Inflammatory macrophage treated with lipopolysaccharide for 4 hours (primary cell): ENCODE data around the gene PLEKHG4.

Source experiments
- DNase-seq: peaks from one replicate; pipeline ENCODE4 v3.0.0-alpha.2; 2020

The PLEKHG4 gene, protein sequence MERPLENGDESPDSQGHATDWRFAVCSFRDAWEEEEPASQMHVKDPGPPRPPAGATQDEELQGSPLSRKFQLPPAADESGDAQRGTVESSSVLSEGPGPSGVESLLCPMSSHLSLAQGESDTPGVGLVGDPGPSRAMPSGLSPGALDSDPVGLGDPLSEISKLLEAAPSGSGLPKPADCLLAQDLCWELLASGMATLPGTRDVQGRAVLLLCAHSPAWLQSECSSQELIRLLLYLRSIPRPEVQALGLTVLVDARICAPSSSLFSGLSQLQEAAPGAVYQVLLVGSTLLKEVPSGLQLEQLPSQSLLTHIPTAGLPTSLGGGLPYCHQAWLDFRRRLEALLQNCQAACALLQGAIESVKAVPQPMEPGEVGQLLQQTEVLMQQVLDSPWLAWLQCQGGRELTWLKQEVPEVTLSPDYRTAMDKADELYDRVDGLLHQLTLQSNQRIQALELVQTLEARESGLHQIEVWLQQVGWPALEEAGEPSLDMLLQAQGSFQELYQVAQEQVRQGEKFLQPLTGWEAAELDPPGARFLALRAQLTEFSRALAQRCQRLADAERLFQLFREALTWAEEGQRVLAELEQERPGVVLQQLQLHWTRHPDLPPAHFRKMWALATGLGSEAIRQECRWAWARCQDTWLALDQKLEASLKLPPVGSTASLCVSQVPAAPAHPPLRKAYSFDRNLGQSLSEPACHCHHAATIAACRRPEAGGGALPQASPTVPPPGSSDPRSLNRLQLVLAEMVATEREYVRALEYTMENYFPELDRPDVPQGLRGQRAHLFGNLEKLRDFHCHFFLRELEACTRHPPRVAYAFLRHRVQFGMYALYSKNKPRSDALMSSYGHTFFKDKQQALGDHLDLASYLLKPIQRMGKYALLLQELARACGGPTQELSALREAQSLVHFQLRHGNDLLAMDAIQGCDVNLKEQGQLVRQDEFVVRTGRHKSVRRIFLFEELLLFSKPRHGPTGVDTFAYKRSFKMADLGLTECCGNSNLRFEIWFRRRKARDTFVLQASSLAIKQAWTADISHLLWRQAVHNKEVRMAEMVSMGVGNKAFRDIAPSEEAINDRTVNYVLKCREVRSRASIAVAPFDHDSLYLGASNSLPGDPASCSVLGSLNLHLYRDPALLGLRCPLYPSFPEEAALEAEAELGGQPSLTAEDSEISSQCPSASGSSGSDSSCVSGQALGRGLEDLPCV

DNA sequence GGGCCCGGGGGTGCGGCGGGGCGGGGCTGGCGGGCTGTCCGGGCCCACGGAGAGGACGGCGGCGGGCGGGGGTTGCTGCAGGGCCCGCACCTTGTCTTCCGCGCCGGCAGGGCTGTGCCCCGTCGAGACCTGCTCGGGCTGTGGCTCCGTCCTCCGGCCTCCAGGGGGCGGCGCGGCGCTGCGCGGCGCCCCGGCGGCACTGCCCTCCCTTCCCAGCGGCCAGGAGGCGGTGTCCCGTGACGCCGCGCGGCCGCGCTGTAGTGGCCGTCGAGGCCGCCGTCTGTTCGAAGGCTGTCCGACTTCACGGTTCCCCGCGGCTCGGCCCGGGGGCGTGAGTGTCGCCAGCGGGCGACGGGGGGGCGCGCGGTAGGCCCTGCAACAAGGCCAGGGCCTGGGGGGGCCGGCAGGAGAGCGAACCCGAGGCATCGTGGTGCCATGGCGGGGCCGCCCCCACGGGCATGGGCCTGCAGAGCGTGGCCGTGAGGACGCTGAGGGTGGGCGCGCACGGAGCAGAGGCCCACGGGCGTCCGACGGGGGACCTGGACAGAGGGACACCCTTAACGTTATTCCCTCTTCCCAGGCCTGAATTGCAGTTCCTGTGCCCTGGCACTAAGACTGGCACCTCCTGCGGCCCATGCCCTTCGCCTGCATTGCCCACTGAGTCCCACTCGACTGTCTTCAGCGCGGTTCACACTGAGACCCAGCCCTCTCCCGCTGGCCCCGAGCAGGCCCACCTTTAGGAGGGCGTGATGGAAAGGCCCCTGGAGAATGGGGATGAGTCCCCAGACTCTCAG is at the start of gene PLEKHG4:
Gene PLEKHG4, plus strand, starts transcription at position 237 of the 794 bp plus-strand sequence. Its CDS starts 513 bp downstream, at position 750.
- peak; percentile 73 for DNase-seq

DNA sequence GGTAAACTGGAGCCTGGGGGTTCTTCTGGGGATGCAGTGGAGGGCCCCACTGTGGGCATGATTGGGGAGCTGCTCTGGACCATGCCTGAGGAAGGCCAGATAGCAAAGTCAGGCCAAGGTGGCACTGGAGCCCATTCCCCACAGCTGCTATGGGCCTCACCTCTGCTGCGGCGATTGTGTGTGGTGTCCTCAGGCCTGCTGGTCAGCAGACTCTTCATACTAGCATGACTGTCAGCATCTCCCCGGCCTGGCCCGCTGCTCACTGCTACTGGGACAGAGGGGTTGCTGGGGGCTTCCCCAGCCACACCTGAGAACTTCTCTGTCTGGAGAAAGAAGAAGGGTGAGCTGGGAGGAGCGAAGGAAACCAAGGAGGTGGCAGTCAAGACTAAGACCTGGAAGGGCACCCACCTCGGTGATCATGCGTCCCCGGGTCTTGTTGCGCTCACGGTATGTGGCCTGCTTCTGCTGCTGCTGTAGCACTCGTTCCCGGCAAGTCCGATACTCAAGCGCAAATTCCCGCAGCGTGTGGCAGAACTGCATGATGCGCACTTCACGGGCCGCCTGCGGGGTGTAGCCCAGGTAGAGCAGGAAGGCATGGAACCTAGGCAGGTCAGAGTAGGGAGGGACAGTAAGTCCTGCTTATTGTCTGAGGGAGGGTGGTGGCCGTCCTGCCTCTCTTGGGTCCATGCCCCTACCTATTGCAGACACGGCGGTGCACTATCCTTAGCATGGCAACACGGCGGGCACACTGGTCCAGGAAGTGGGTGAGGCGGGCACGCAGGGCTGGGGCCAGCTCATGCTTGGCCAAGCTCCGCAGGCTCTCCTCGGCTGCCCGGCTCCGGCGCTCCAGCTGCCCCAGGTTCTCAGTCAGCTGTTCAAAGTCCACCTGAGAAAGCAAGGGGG is 49.2 kb upstream of the PLEKHG4 start:
- no peak for DNase-seq

DNA sequence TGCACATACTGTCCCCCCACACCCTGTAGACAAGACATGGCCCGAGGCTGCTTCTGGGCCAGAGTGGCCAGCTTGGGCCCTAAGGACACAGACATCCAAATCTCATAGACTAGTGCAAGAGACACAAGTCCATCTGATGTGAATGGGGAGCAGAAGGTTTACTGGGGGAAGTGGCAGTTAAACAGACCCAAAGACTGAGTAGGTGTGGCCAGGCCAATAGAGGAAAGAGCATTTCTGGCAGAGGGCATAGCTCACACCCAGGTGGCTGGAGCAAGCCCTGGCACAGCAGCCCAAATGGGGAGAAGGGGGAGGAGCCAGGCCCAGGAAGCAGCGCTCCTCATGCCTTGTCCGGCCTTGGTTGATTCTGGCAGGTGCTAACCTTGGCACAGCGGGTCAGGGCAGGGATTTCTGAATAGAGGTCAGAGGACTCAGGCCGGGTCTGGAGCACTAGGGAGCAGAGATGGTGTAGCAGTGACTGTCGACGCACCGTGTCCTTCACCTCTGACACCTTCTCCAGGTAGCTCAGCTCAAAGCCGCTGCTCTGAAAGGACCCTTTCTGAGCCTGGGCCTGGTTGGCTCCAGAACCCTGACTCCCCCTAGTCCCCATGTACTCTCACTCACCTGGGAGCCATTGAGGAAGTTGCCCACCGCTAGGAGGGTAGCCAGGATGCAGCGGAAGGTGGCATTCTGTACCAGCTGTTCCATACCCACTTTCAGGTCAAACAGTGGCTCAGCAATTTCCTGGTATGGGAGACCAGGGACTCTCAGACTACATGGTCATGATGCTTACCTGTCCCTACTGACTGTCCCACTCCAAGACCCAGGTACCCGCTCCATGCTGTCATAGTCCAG is 48.3 kb upstream of the PLEKHG4 start:
- DNase-seq = no peak

GRCh38 chr16:67233596-67233995 is 45.7 kb upstream of the PLEKHG4 start:
- DNase-seq = no peak

- no peak for DNase-seq
These were observed 45.1 kb upstream of the PLEKHG4 start for GRCh38 chr16:67234180-67234597.

- DNase-seq = peak; percentile 52
These were observed 43.3 kb upstream of the PLEKHG4 start for GRCh38 chr16:67235816-67236562.

DNA sequence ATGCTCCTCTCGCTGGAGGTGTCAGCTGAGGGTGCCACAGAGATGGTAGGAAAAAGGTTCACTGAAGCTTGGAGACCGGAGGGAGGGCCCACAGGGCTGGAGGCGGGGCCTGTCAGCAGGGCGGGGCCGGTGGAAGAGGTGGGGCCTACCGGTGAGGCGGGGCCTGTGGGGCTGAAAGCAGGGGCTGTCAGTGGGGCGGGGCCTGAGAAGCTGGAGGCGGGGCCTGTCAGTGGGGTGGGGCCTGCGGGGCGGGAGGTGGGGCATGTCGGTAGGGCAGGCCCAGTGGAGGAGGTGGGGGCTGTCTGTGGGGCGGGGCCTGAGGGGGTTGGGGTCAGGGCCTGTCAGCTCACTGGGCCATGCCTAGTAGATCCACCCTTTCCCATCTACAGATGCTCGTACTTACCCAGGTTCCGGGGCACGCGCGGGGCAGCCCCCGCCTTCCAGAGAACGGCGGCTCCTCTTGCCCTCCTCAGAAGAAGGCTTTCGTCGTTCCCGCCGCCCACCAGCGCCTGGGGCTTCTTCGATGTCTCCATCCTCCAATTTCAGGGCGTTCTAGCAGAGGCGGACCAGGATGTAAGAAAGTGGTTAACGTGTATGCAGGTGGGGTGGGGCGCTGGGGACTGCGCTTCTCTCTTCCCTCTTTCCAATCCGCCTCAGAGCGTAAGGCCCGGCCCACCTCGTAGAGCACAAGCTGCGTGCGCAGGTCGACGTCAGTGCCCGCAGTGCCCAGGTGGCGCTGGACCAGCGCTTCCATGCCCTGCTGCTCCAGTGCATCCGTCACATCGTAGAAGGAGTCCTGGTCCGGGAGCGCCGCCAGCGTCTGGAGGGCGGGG is 42.6 kb upstream of the PLEKHG4 start:
- peak; percentile 75 for DNase-seq

GRCh38 chr16:67237396-67238277 is 41.7 kb upstream of the PLEKHG4 start:
- no peak for DNase-seq

DNA sequence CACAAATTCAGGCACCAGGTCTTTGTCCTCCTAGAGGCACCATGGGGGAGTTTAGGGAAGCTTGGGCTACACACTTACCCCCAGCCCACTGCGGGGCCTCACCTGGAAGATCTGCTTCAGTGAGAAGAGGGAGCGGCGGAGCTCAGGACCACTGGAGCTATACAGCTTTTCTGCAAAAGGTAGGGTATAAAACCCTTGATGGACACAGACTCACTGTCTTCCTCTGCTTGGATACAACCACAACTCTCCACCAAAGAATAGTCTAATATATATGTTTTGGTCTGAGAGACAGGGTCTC is 41.1 kb upstream of the PLEKHG4 start:
- no peak for DNase-seq

GRCh38 chr16:67238806-67239470 is 40.4 kb upstream of the PLEKHG4 start:
- DNase-seq = no peak

- no peak for DNase-seq
These were observed 38.8 kb upstream of the PLEKHG4 start for GRCh38 chr16:67240506-67240905.

- DNase-seq = peak; percentile 41
These were observed 38.1 kb upstream of the PLEKHG4 start for GRCh38 chr16:67241008-67241900.

DNA sequence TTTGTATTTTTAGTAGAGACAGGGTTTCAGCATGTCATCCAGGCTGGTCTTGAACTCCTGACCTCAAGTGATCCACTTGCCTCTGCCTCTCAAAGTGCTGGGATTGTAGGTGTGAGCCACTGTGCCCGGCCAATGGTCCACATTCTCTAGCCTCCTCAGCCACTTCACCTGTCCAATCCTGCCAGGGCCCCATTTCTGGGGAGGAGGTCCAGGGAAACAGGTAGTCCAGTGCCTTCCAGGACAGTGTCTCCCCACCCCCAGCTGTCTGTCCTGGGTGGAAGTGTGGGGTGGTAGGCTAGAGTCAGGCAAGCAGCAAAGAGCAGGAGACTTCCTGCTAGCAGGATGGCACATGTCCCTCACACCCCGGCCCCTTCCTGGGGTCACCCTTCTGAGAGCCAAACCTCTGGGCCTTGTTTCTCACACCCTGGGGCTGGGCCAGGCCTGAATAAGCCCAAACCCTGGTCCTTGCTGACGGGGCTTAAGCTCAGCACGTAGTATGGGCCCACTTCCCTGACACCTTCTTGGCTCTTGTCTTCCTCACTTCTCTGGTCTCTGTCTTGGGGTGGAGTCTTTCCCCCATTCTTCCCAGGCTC is 37.1 kb upstream of the PLEKHG4 start:
- no peak for DNase-seq

DNA sequence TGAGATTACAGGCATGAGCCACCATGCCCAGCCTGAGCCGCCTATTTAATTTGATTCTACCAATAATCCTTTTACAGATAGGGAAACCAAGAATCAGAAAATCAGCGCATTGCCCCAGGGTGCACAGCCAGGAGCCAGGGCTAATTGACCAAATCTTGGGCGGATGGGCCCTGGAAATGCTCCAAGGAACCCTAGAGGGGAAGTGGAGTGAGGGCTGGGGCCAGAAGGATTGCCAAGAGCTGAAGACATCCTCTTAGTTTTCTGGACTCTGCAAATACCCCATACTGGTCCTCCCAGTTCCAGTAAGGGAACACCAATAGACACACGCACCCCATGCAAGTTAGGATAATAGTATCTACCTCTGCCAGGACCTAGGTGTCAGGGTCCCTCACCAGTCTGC is 35.9 kb upstream of the PLEKHG4 start:
- DNase-seq = peak; percentile 55

DNA sequence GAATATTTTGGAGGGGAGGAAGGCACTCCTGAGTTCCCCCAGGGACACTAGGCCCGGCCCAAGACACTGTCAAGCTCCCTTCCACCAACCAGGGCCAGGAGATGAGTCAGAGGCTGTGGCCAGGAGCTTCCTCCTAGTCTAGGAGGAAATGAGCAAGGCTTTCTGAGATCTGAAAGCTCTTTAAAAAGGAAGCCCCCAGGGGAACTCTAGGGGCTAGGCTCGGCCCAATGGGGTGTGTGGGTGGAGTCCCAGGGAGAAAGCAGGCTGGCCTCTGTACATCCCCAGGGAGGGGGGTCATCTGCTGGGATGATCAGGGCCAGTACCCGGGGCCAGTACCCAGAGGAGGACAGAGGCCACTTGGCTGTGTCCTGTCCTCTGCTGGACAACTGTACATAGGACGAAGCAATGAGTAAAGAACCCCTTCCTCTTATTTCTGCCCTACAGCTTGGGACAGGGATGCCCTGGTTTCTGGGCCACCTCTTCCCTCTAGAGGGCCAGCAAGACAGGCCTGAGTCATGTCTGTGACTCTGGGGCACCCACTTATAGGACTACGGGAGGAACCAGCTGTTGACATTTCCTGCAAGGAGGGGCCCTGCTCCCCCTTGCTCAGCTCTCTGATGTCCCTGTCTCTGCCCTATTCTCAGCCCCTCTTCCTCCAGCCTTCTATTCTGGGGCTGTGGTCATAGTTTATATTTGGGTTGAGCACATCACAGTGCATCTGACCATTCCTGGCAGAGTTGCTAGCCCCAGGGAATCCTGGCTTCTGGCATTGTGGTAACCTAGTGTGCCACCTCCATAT is 34.7 kb upstream of the PLEKHG4 start:
- peak; percentile 100 for DNase-seq
